ENCODE data around the gene CHML. TPM values are rescaled to one million over a fixed set of nuclear protein-coding genes. Genes with fewer than 3 reads are reported as not detected.

CHML gene
- total RNA-seq, 1 donor from 2014 or later = 35.2 TPM

DNA sequence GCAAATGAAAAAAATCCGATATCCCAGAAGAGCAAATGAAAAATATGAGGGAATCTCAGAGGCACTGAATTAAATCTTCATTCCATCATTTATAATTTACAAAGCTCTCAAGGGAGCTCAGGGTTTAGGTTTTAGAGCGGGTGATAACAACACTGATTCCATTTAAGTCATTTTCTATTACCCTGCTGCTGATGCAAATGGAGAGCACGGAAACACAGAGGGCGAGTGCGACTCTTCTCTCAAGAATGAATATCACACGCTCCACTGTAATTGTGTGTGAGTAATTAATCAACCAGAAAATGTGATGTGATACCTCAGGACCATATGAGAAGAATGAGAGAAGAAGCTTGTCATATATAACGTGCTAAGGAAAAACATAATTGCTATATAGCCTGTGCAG is 22.7 kb downstream of the CHML start:
- Mint-ChIP-seq H3K4me3 (no peak overlapping the region), H3K9me3 (no peaks in the 10 kb centered on the region), H3K27ac (no peak overlapping the region), H3K36me3 (ENCODE audit: low read depth) (peaks cover 27% of the 10 kb centered on the region), H3K27me3 (no peaks in the 10 kb centered on the region), H3K4me1 (peaks cover 10% of the 10 kb centered on the region)
- intact Hi-C loops (cut with micrococcal nuclease) = no loop called here
- ATAC-seq (ENCODE audit: low read depth) (no peak), DNase-seq (no peak)
- TF ChIP-seq, protein P1, sequence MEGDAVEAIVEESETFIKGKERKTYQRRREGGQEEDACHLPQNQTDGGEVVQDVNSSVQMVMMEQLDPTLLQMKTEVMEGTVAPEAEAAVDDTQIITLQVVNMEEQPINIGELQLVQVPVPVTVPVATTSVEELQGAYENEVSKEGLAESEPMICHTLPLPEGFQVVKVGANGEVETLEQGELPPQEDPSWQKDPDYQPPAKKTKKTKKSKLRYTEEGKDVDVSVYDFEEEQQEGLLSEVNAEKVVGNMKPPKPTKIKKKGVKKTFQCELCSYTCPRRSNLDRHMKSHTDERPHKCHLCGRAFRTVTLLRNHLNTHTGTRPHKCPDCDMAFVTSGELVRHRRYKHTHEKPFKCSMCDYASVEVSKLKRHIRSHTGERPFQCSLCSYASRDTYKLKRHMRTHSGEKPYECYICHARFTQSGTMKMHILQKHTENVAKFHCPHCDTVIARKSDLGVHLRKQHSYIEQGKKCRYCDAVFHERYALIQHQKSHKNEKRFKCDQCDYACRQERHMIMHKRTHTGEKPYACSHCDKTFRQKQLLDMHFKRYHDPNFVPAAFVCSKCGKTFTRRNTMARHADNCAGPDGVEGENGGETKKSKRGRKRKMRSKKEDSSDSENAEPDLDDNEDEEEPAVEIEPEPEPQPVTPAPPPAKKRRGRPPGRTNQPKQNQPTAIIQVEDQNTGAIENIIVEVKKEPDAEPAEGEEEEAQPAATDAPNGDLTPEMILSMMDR (IDR thresholded peaks at IDR 0.05) = no peak
- CTCF ChIA-PET = interaction anchor here (0.8 kb wide), 1 partner anchor 10 kb away, joined by 3 read pairs; no protein-coding TSS in a partner anchor
- POLR2A ChIA-PET = no interaction called here

DNA sequence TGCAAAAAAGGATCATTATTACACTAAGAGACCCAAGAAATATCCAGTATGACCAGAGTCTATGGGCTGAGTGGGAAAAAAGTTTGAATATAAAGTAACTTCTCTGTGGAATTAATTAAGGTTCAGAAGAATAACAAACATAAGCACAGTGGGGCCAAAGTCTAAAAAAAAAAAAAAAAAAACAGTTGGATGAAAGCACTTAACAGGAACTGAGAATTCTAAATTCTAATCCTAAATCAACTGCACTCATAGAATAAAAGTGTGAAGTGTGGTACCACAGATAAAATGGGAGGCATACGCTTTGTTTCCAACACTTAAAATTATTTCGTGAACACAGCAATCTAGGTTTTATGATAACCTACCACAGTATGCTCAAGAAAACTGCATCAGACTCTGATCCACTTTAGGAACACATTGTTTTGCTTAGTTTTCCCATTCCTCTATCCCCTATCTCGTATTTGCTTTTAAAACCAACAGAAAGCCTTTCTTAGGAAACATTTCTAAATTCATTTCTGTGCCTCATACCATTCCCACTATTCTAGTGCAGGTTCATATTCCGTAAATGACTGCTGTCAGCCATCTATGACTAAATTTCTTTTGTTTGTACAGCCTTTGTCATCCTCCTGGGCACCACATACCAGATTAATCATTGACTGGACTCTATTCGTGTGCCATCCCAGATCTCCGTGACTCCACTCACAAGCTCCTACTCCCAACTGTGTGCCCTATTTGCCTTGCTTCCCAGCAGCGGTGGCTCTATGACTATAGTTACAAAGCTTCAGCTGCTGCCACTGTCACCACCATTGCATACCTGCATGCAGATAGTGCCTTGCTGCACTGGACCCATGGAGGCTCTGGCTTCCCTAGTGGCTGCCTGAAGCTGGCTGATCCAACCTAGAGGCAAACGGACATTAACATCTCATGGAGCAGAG is 24.9 kb downstream of the CHML start:
- DNase-seq (no peak), ATAC-seq (ENCODE audit: low read depth) (no peak)
- H3K4me1 Mint-ChIP-seq = peaks cover 2% of the 10 kb centered on the region
- H3K9me3 Mint-ChIP-seq = no peaks in the 10 kb centered on the region
- TF ChIP-seq, protein P1 (IDR thresholded peaks at IDR 0.05) = no peak
- ChIA-PET POLR2A (interaction anchor here (0.6 kb wide), 1 partner anchor 50 kb away, joined by 4 read pairs; no protein-coding TSS in a partner anchor), CTCF (no interaction called here)
- intact Hi-C loops (cut with micrococcal nuclease) = no loop called here
- H3K36me3 Mint-ChIP-seq (ENCODE audit: low read depth) = peaks cover 15% of the 10 kb centered on the region
- H3K27ac Mint-ChIP-seq = no peak overlapping the region
- H3K27me3 Mint-ChIP-seq = no peaks in the 10 kb centered on the region
- no peak overlapping the region for H3K4me3 Mint-ChIP-seq

DNA sequence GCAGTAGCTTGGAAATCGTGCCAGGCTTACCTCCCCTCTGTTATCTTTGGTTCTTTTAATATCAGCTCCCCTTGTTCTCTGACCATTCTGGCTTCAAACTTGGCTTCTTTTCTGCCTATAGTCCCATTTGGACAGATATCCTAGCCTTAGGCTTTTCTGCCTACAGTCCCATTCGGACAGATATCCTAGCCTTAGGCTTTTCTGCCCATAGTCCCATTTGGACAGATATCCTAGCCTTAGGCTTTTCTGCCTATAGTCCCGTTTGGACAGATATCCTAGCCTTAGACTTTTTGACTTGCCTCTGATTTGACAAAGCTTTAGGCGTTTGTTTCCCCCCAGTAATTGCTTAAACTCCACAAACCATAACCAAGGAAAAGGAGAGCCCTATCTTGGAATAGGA is 25.6 kb downstream of the CHML start:
- ATAC-seq (ENCODE audit: low read depth) (no peak), DNase-seq (no peak)
- H3K4me1 Mint-ChIP-seq = peaks cover 2% of the 10 kb centered on the region
- intact Hi-C loops (cut with micrococcal nuclease) = no loop called here
- H3K4me3 Mint-ChIP-seq = no peak overlapping the region
- TF ChIP-seq, protein P1 (IDR thresholded peaks at IDR 0.05) = no peak
- H3K9me3 Mint-ChIP-seq = no peaks in the 10 kb centered on the region
- H3K27me3 Mint-ChIP-seq = no peaks in the 10 kb centered on the region
- CTCF ChIA-PET = no interaction called here
- peaks cover 15% of the 10 kb centered on the region for H3K36me3 Mint-ChIP-seq (ENCODE audit: low read depth)
- POLR2A ChIA-PET = no interaction called here
- no peak overlapping the region for H3K27ac Mint-ChIP-seq

DNA sequence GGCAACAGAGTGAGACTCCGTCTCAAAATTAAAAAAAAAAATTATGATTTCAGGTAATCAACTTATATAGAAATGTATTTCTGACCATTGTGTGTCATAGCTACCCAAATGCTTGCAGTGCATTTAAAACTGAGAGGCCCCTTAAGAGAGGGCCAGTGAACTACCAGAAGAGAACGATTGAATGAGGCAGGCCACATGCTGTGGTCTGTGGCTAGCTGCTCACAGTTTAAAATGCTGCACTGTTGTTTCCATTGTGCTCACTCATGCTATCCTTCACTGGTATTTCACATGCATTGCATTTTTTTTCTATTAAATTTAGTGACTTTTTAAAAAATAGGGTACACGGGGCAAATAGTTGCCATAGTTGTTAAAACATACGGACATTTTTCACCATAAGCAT is 26.0 kb downstream of the CHML start:
- no peak for ATAC-seq (ENCODE audit: low read depth)
- POLR2A ChIA-PET = no interaction called here
- TF ChIP-seq, protein P1 (IDR thresholded peaks at IDR 0.05) = no peak
- H3K4me1 Mint-ChIP-seq = peaks cover 2% of the 10 kb centered on the region
- intact Hi-C loops (cut with micrococcal nuclease) = no loop called here
- no peaks in the 10 kb centered on the region for H3K9me3 Mint-ChIP-seq
- H3K4me3 Mint-ChIP-seq = no peak overlapping the region
- no peaks in the 10 kb centered on the region for H3K27me3 Mint-ChIP-seq
- CTCF ChIA-PET = no interaction called here
- no peak overlapping the region for H3K27ac Mint-ChIP-seq
- peaks cover 15% of the 10 kb centered on the region for H3K36me3 Mint-ChIP-seq (ENCODE audit: low read depth)
- no peak for DNase-seq

Measured in activated B cell treated with CpG ODN at 0.5 μM for 24 hours (primary cell).